Neural progenitor cell (in vitro differentiated cells): ENCODE measurements around the gene CACNA1C.
"Not testable (repeated sequence)": the region's sequence is repeated elsewhere in the genome, so short reads cannot be mapped to it uniquely, and the experiment has no call there.

Experiments used
- EZH2 ChIP-seq: fragments of 200-600 bp; sonication (generic); IDR thresholded peaks from 2 replicates; pipeline ENCODE4 v1.6.1; 2017; ENCODE audit warnings: antibody characterized with exemption, mild to moderate bottlenecking, moderate library complexity
- EZH2phosphoT487 ChIP-seq: fragments of 200-600 bp; sonication (generic); IDR thresholded peaks from 2 replicates; pipeline ENCODE4 v1.6.1; 2017; ENCODE audit warnings: antibody characterized with exemption
- TF ChIP-seq, protein P1 (sequence below): fragments of 200-600 bp; sonication (generic); IDR thresholded peaks from 2 replicates; pipeline ENCODE4 v1.5.1; 2017; ENCODE audit warnings: antibody characterized with exemption, mild to moderate bottlenecking

DNA sequence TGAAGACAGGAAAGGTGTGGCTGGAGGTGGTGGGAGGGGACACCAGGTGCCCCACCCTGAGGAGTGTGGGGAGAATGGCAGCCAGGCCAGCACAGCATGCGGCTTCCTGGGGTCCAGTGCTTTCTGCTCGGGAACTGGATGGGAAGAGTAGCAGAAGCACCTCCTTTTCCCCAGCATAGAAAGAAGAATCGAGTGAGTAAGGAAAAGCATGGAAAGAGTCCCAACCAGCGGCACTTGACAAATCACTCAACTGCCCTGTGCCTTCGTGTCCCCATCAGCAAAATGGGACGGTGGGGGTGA, 631.2 kb downstream of the CACNA1C start:
- TF ChIP-seq, protein P1, sequence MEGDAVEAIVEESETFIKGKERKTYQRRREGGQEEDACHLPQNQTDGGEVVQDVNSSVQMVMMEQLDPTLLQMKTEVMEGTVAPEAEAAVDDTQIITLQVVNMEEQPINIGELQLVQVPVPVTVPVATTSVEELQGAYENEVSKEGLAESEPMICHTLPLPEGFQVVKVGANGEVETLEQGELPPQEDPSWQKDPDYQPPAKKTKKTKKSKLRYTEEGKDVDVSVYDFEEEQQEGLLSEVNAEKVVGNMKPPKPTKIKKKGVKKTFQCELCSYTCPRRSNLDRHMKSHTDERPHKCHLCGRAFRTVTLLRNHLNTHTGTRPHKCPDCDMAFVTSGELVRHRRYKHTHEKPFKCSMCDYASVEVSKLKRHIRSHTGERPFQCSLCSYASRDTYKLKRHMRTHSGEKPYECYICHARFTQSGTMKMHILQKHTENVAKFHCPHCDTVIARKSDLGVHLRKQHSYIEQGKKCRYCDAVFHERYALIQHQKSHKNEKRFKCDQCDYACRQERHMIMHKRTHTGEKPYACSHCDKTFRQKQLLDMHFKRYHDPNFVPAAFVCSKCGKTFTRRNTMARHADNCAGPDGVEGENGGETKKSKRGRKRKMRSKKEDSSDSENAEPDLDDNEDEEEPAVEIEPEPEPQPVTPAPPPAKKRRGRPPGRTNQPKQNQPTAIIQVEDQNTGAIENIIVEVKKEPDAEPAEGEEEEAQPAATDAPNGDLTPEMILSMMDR, result not testable (repeated sequence)
- TF ChIP-seq EZH2, EZH2phosphoT487: not testable (repeated sequence)
